SJCRH30 (cell line): ENCODE data around the gene DGKZ. TPM values are rescaled to one million over a fixed set of nuclear protein-coding genes. Genes with fewer than 3 reads are reported as not detected.
A peak's percentile ranks its signal among the peaks of the same experiment; 100 is the strongest.
"Not testable (repeated sequence)": the region's sequence is repeated elsewhere in the genome, so short reads cannot be mapped to it uniquely, and the experiment has no call there.

Experiments
- DNase-seq, 2 experiments: peaks; one replicate each; pipeline ENCODE4 v3.0.0-alpha.2; 2015 to 2020
- H3K27ac ChIP-seq: fragments of 250-450 bp; sonication (Bioruptor Pico); 2 replicates; pipeline ENCODE4 v1.5.1; 2020; ENCODE audit warnings: mild to moderate bottlenecking, moderate library complexity
- H3K27me3 ChIP-seq: fragments of 250-450 bp; sonication (Bioruptor Pico); 2 replicates; pipeline ENCODE4 v1.5.1; 2020; ENCODE audit warnings: mild to moderate bottlenecking, moderate library complexity
- H3K36me3 ChIP-seq: fragments of 250-450 bp; sonication (Bioruptor Pico); 2 replicates; pipeline ENCODE4 v1.5.1; 2020; ENCODE audit warnings: mild to moderate bottlenecking, moderate library complexity
- H3K4me1 ChIP-seq: fragments of 250-450 bp; sonication (Bioruptor Pico); 2 replicates; pipeline ENCODE4 v1.5.1; 2020; ENCODE audit warnings: mild to moderate bottlenecking, moderate library complexity
- H3K4me3 ChIP-seq: fragments of 250-450 bp; sonication (Bioruptor Pico); 2 replicates; pipeline ENCODE4 v1.5.1; 2020; ENCODE audit warnings: mild to moderate bottlenecking, moderate library complexity
- H3K9me3 ChIP-seq: fragments of 250-450 bp; sonication (Bioruptor Pico); replicated peaks from 2 replicates; pipeline ENCODE4 v1.5.1; 2020; ENCODE audit warnings: mild to moderate bottlenecking, moderate library complexity
- total RNA-seq: library from RNA; depleted of rRNA; stranded (reverse); fragments of >200 nt; shearing (Covaris generic); gene quantifications from 2 replicates; pipeline ENCODE4 v1.2.3, GENCODE V29; 2014

Gene DGKZ
- total RNA-seq, 1 experiment from 2014 or later, result 42.1 TPM

DNA sequence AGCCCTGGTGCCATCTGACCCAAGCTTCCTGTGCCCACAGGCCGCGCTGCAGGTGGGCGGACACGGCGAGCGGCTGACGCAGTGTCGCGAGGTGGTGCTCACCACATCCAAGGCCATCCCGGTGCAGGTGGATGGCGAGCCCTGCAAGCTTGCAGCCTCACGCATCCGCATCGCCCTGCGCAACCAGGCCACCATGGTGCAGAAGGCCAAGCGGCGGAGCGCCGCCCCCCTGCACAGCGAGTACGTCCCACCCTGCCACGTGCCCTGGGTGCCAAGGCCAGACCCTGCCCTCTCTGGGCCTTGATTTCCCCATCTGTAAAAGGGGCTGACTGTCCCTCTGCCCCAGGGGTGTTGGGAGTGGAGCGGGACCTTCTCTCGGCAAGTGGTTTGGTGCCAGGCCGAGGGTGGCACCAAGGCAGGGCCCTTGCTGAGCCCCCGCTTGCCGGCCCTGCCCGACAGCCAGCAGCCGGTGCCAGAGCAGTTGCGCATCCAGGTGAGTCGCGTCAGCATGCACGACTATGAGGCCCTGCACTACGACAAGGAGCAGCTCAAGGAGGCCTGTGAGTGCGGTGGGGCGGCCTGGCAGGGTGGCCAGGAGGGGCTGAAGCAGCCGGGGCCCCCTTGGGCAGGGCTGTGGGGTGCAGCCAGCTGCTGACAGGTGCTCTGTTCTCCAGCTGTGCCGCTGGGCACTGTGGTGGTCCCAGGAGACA lies 28.3 kb downstream of the DGKZ start:
- Histone ChIP-seq H3K4me3 (no peak overlapping the region), H3K27me3 (no peaks in the 10 kb centered on the region), H3K27ac (no peak overlapping the region), H3K4me1 (no peaks in the 10 kb centered on the region), H3K9me3 (no peaks in the 10 kb centered on the region), H3K36me3 (peaks cover 13% of the 10 kb centered on the region)
- DNase-seq, result no peak

DNA sequence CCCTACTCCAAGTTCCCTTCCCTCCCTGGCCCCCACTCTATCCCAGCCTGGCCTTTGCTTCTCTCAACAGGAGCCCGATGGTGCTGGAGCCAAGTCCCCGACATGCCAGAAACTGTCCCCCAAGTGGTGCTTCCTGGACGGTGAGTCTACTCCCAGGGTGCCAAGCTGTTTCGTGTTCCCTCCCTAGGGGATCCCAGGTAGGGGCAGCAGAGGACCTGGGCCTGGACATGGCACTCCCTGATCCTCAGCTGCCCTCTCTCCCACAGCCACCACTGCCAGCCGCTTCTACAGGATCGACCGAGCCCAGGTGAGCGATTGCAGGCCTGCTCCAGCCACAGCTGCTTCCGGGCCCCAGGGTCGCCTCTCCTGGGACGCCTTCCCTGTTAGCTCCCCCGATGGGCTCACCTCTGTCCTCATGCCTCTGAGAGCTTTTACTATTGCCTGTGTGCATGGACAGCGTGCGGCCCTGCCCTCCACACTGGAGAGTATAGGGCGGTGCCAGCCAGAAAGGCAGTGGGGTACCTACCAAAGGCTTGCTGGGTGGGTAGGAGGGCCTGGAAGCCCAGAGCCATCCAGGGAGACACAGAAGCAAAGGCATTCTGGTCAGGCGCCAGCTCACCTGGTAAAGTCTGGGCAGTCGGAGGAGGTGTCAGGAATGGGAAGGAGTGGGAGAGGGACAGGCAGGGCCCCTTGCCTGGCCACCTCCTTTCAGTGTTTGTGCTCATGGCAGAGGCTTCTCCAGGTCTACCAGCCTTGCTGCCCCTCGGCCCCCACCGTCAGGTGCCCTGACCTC lies 29.2 kb downstream of the DGKZ start:
- Histone ChIP-seq H3K36me3 (peaks cover 9% of the 10 kb centered on the region), H3K4me3 (no peak overlapping the region), H3K27me3 (no peaks in the 10 kb centered on the region), H3K9me3 (no peaks in the 10 kb centered on the region), H3K4me1 (no peaks in the 10 kb centered on the region), H3K27ac (no peak overlapping the region)
- DNase-seq, result no peak

DNA sequence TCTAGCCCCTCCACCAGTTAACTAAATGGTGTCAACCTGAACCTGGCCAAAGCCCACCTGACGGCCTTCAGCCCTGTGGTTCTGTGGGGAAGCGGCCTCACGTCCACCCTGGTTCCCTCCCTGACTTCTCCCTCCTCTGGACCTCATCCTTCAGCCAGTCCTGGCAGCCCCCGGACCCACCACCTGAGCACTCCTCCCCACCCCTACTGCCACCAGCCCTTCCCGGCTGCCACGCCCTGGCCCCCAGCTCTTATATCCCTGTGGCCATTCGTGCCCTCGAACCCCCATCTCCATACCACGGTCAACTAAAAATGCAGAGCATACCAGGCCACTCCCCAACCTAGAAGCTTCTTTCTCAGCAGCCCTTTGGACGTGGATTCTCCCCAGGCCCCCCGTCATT lies 30.0 kb downstream of the DGKZ start:
- peaks cover 9% of the 10 kb centered on the region for H3K36me3 ChIP-seq
- no peak overlapping the region for H3K27ac ChIP-seq
- H3K27me3 ChIP-seq, result no peaks in the 10 kb centered on the region
- H3K4me3 ChIP-seq, result no peak overlapping the region
- H3K4me1 ChIP-seq, result no peaks in the 10 kb centered on the region
- no peak for DNase-seq
- H3K9me3 ChIP-seq, result no peaks in the 10 kb centered on the region

DNA sequence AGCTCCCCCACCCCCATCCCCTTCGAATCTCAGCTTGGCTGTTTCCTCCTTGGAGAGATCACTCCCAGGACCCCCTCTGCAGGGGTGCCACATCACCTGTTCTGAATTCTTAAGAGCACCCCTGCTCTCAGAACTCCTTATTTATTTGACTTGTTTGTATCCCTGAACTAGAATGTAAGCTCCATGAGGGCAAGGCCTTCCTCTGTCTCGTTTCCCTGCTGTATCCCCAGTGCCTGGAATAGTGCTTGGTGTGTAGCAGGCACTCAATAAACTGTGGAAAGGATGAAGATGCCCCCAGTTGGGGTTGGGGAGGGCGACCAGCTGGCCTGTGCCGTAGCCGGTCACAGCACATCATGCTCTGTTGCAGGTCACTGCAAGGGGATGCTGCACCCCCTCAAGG lies 30.6 kb downstream of the DGKZ start:
- Histone ChIP-seq H3K27me3 (no peaks in the 10 kb centered on the region), H3K4me3 (no peak overlapping the region), H3K36me3 (peaks cover 9% of the 10 kb centered on the region), H3K4me1 (no peaks in the 10 kb centered on the region), H3K27ac (no peak overlapping the region), H3K9me3 (no peaks in the 10 kb centered on the region)
- no peak for DNase-seq

DNA sequence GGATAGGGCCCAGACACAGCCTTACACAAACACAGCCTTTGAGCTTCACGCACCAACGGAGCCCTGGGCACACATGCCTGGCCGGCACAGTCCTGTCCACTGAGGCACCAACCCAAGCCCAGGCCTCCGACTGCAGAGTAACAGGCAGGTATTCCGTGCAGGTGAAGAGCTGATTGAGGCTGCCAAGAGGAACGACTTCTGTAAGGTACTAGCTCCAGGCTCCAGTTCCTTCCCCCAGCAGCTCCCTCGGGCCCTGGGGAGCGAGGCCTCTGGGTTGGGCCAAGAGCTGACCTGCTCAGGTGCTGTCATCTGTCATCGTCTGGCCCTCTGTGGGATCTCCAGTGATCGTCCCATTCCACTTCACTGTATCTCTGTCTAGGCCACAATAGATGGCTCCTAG lies 31.0 kb downstream of the DGKZ start:
- DNase-seq, result no peak
- Histone ChIP-seq H3K36me3 (peaks cover 9% of the 10 kb centered on the region), H3K4me1 (no peaks in the 10 kb centered on the region), H3K9me3 (no peaks in the 10 kb centered on the region), H3K27ac (no peak overlapping the region), H3K4me3 (no peak overlapping the region), H3K27me3 (no peaks in the 10 kb centered on the region)

DNA sequence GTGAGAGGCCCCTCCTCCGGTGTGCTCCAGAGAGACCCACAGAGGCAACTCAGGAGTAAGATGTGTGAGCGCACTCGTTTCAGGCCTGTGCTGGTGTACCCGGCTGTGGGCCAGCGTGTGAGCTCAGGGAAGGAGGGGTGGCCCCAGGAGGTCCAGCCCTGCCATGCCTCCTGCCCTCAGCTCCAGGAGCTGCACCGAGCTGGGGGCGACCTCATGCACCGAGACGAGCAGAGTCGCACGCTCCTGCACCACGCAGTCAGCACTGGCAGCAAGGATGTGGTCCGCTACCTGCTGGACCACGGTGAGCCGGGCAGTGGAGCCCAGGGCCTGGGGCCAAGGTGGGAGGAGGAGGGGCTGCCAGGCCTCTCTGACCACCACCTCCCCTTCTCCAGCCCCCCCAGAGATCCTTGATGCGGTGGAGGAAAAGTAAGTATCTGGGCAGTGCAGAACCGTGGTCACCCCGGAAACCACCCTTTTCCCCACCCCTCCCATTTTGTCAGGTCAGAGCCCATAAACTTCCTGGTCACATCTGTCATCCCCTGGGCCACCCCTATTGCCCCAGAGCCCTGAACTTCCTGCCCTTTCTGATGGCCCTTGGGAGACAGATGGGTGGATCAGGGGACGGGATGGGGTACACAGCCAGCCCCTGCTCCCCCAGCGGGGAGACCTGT lies 31.7 kb downstream of the DGKZ start:
- Histone ChIP-seq H3K9me3 (no peaks in the 10 kb centered on the region), H3K36me3 (peaks cover 9% of the 10 kb centered on the region), H3K4me3 (no peak overlapping the region), H3K27me3 (no peaks in the 10 kb centered on the region), H3K4me1 (no peaks in the 10 kb centered on the region), H3K27ac (no peak overlapping the region)
- DNase-seq, result no peak

DNA sequence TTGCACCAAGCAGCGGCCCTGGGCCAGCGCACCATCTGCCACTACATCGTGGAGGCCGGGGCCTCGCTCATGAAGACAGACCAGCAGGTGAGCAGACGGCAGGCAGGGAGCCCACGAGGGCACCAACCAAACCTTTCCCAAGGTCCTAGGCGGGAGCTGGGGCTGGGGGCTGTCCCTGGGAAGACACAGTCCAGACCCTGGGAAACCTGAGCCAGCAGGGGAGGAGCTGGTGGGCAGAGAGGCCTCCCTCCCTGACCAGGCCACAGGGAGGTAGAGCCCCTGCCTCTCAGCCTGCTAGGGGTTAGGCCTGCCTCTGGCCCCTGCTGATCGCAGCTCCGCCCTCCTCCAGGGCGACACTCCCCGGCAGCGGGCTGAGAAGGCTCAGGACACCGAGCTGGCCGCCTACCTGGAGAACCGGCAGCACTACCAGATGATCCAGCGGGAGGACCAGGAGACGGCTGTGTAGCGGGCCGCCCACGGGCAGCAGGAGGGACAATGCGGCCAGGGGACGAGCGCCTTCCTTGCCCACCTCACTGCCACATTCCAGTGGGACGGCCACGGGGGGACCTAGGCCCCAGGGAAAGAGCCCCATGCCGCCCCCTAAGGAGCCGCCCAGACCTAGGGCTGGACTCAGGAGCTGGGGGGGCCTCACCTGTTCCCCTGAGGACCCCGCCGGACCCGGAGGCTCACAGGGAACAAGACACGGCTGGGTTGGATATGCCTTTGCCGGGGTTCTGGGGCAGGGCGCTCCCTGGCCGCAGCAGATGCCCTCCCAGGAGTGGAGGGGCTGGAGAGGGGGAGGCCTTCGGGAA lies 32.4 kb downstream of the DGKZ start:
- not testable (repeated sequence) for H3K27ac ChIP-seq, H3K9me3 ChIP-seq, H3K4me3 ChIP-seq, DNase-seq, H3K4me1 ChIP-seq, H3K27me3 ChIP-seq, H3K36me3 ChIP-seq

DNA sequence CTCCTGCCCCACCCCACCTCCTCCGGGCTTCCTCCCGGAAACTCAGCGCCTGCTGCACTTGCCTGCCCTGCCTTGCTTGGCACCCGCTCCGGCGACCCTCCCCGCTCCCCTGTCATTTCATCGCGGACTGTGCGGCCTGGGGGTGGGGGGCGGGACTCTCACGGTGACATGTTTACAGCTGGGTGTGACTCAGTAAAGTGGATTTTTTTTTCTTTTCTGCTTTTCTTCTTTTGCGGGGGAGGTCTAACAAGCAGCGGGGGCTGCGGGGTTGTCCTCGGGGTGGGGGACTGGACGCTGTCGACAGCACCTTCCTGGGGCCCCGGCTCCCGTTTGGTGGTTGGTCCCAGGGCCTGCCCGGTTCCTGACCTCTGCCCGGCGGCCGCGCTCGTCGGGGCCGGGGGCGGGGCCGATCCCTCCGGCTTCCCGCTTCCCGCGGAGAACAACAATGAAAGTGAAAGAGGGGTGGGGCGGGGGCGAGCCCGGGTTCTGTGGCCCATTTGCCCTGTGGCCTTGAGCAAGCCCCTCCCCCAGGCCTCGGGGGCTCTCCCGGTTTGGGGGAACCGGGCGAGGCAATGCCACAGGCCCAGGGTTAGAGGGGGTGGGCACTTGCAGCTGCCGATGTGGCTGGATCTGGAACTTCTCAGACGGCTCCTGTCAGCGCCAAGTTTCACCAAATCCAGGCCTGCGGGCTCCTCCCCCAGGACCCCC lies 33.2 kb downstream of the DGKZ start:
- Histone ChIP-seq H3K27ac (peak overlapping the region; percentile 62), H3K36me3 (peaks cover 7% of the 10 kb centered on the region), H3K27me3 (no peaks in the 10 kb centered on the region), H3K9me3 (no peaks in the 10 kb centered on the region), H3K4me3 (peak overlapping the region; percentile 68), H3K4me1 (no peaks in the 10 kb centered on the region)
- DNase-seq, result peak; percentile 46 to 57

DNA sequence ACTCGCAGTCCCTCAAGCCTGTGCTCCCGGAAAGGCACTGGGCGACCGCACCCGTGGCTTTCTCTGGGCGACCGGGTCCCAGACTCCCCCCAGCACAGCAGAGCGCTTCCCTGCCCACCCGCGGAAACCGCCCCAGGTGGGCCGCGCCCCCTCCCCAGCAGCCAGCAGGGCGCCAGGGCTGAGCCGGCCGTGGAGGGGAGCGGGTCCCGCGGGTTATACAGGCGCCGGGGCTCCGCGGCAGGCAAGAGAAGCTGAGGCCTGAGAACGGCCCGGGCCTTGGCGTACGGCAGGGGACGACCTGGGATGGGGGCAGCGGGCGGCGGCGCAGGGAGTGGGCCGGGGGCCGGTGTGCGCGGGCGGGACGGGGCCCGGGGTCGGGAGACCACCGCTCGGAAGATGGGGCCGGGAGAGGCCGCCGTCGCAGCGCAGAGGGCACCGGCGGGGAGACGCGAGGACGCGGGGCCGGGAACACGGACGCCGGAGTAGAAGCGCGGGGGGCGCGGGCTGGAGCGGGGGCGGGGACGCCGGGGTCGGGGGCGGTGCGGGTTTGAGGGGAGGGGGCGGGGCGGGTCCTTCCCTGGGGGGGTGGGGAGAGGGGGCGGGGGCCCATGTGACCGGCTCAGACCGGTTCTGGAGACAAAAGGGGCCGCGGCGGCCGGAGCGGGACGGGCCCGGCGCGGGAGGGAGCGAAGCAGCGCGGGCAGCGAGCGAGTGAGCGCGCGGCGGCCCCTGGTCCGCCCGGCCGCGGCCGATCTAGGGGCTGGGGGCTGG lies 34.0 kb downstream of the DGKZ start, which contains the start of gene MDK:
Gene MDK (plus strand): TSS at position 622 of the 771 bp plus-strand sequence. CDS start 389 bp downstream, outside the sequence.
- DNase-seq, result peak; percentile 45 to 52
- Histone ChIP-seq H3K27ac (peak within 1 kb of the TSS; percentile 62), H3K4me3 (peak within 1 kb of the TSS; percentile 68), H3K9me3 (no peaks in the 10 kb centered on the region), H3K27me3 (no peaks in the 10 kb centered on the region), H3K36me3 (peaks cover 6% of the 10 kb centered on the region), H3K4me1 (no peaks in the 10 kb centered on the region)

DNA sequence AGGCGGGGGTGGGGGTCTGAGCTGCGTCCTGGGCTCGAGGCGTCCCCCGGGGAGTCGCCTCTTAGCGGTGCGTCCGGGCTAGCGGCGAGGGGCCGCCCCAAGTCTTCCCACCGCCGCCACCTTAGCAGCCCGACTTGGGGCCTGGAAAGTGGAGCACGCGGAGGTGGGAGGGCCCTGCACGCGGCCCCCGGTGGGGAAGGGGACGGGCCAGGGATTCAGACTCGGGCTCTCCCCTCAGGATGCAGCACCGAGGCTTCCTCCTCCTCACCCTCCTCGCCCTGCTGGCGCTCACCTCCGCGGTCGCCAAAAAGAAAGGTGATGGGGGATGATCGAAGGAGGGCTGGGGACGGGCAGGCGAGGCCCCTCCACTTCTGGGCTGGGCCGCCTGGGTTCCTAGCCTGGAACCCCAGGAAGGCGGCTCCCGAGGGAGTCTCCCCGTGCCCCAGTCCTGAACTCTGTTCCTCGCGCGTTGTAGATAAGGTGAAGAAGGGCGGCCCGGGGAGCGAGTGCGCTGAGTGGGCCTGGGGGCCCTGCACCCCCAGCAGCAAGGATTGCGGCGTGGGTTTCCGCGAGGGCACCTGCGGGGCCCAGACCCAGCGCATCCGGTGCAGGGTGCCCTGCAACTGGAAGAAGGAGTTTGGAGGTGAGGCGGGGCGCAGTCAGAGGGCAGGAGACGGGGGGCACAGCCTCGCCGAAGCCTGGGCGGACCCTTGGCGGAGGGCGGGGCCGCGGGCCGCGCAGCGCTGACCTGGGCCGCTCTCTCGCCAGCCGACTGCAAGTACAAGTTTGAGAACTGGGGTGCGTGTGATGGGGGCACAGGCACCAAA lies 34.8 kb downstream of the DGKZ start:
- H3K9me3 ChIP-seq, result no peaks in the 10 kb centered on the region
- no peaks in the 10 kb centered on the region for H3K4me1 ChIP-seq
- H3K4me3 ChIP-seq, result peak overlapping the region; percentile 68
- peak; percentile 52 to 57 for DNase-seq
- peaks cover 2% of the 10 kb centered on the region; the same call in 1 of the 2 replicates for H3K36me3 ChIP-seq
- H3K27ac ChIP-seq, result peak overlapping the region; percentile 56
- no peaks in the 10 kb centered on the region for H3K27me3 ChIP-seq

DNA sequence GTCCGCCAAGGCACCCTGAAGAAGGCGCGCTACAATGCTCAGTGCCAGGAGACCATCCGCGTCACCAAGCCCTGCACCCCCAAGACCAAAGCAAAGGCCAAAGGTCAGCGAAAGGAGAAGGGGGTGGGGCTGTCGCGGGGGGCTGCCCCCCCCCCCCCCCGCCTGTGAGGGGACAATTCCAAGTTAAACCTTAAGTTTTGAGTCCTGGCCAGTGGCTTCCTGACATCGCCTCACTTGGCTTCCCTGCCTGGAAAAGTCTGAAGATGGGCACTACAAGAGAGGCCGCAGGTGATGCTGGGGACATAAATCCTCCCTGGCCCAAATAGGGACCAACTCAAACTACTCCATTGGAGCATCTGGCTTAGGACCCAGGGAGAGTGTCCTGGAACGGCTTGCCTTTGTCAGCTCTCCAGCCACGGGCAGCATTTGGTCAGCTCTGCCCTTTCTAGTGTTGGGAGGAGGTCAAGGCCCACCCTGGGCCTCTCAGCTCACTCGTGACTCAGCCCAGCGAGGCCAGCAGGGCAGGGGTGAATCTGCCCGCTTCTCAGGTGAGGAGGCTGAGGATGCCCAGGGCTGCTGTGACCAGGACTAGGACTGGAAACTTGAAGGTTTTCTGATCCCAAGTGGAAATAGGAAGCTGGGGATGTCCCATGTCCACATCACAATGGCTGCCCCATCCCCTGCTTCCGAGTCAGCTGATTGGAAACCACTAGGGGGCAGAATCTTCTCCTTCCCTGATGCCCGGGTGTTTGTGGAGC lies 35.6 kb downstream of the DGKZ start:
- H3K27me3 ChIP-seq, result no peaks in the 10 kb centered on the region
- no peaks in the 10 kb centered on the region for H3K9me3 ChIP-seq
- H3K36me3 ChIP-seq, result peaks cover under 1% of the 10 kb centered on the region; the same call in 1 of the 2 replicates
- H3K4me1 ChIP-seq, result no peaks in the 10 kb centered on the region
- H3K4me3 ChIP-seq, result peak overlapping the region; percentile 68
- peak; percentile 53 to 76 for DNase-seq
- no peak overlapping the region for H3K27ac ChIP-seq

DNA sequence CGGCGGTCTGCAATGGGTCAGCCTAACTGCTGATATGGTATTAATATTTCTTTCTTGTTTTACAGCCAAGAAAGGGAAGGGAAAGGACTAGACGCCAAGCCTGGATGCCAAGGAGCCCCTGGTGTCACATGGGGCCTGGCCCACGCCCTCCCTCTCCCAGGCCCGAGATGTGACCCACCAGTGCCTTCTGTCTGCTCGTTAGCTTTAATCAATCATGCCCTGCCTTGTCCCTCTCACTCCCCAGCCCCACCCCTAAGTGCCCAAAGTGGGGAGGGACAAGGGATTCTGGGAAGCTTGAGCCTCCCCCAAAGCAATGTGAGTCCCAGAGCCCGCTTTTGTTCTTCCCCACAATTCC lies 36.1 kb downstream of the DGKZ start:
- no peak overlapping the region for H3K4me3 ChIP-seq

More for the DNA sequence above, 36.1 kb downstream of the DGKZ start:
- Histone ChIP-seq H3K36me3 (no peaks in the 10 kb centered on the region; the same call in 1 of the 2 replicates), H3K27ac (no peak overlapping the region), H3K4me1 (peaks cover 2% of the 10 kb centered on the region), H3K9me3 (no peaks in the 10 kb centered on the region), H3K27me3 (no peaks in the 10 kb centered on the region)
- DNase-seq, result no peak
